Spleen (tissue), 11 donors: ENCODE data around the gene COL4A2. TPM values are rescaled to one million over a fixed set of nuclear protein-coding genes. Genes with fewer than 3 reads are reported as not detected.

Experiments
- DNase-seq: peaks from one replicate; pipeline ENCODE4 v3.0.0-alpha.2; 2020
- H3K27ac ChIP-seq, 8 donors: fragments of 200-600 bp; sonication (generic) in 7 of 8; 1 replicate in 4 of 8; 2 replicates in 4 of 8; pipeline versions ENCODE4 v1.5.0 to v1.8.0; 2016 to 2021; ENCODE audit warnings: inconsistent platforms in 4 of 8, mild to moderate bottlenecking in 4 of 8, moderate library complexity in 1 of 8
- H3K27me3 ChIP-seq, 7 donors: fragments of 200-600 bp; sonication (generic) in 6 of 7; replicated peaks in 1 of 7; 1 replicate in 4 of 7; 2 replicates in 3 of 7; pipeline versions ENCODE4 v1.5.0 to v1.8.0; 2016 to 2021; ENCODE audit warnings: inconsistent platforms in 3 of 7, mild to moderate bottlenecking in 1 of 7
- H3K36me3 ChIP-seq, 6 donors: fragments of 200-600 bp; sonication (generic) in 5 of 6; 1 replicate in 4 of 6; 2 replicates in 2 of 6; pipeline versions ENCODE4 v1.5.0 to v1.8.0; 2016 to 2021; ENCODE audit warnings: inconsistent platforms in 2 of 6
- H3K4me1 ChIP-seq, 6 donors: fragments of 200-600 bp; sonication (generic) in 5 of 6; 1 replicate in 3 of 6; 2 replicates in 3 of 6; pipeline versions ENCODE4 v1.5.0 to v1.8.0; 2016 to 2021; ENCODE audit warnings: inconsistent platforms in 3 of 6
- H3K4me3 ChIP-seq, 8 donors: fragments of 200-600 bp; sonication (generic) in 7 of 8; 1 replicate in 4 of 8; 2 replicates in 4 of 8; pipeline versions ENCODE4 v1.5.0 to v1.8.0; 2016 to 2021; ENCODE audit warnings: inconsistent platforms in 4 of 8, mild to moderate bottlenecking in 4 of 8, moderate library complexity in 2 of 8
- H3K9me3 ChIP-seq, 8 donors: fragments of 200-600 bp; sonication (generic) in 7 of 8; 1 replicate in 4 of 8; 2 replicates in 4 of 8; pipeline versions ENCODE4 v1.5.0 to v1.8.0; 2016 to 2021; ENCODE audit warnings: inconsistent platforms in 4 of 8
- CTCF ChIP-seq, 11 experiments: fragments of 200-600 bp in 7 of 11; fragments of 450-650 bp in 4 of 11; sonication (generic) in 4 of 11; IDR thresholded peaks in 8 of 11; conservative IDR thresholded peaks in 3 of 11; 1 replicate in 7 of 11; 2 replicates in 4 of 11; pipeline versions ENCODE4 v1.4.0 to v1.8.0; 2016 to 2021; ENCODE audit warnings: antibody characterized with exemption in 11 of 11, inconsistent platforms in 4 of 11, mild to moderate bottlenecking in 1 of 11
- POLR2A ChIP-seq, 3 donors: fragments of 450-650 bp; IDR thresholded peaks; one replicate each; pipeline ENCODE4 v1.5.1; 2017; ENCODE audit warnings: antibody characterized with exemption in 3 of 3, mild to moderate bottlenecking in 1 of 3
- POLR2AphosphoS5 ChIP-seq, 3 donors: sonication (generic); formaldehyde crosslinking; IDR thresholded peaks; one replicate each; pipeline ENCODE4 v1.5.1; 2017; ENCODE audit warnings: antibody characterized with exemption in 3 of 3
- WGBS, 5 donors: extraction: QIAGEN DNeasy Blood & Tissue Kit in 3 of 5; methylation state at CpG; one replicate each; pipeline versions ENCODE4 v1.1.5 to v1.1.7; 2013 to 2018; 5-methylcytosine and 5-hydroxymethylcytosine counted together
- intact Hi-C: fragments of 100-400 bp; cut with DNase I; formaldehyde crosslinking; loops from one replicate; pipeline ENCODE4 v1.15.0; 2023; ENCODE audit warnings: low total_unique reads
- polyA plus RNA-seq, 3 donors: library from polyadenylated mRNA; stranded (reverse); fragments of 200-250 nt; gene quantifications; one replicate each; pipeline ENCODE4 v1.2.1, GENCODE V29; 2013
- total RNA-seq, 7 donors: library from RNA; depleted of rRNA in 3 of 7; stranded (reverse); fragments of >200 nt in 3 of 7; fragmentation: NEBNext Ultra II Directional in 4 of 7; extraction: Animal tissue kit (Norgen Biotek cat#: 25700) in 4 of 7; gene quantifications; one replicate each; pipeline versions ENCODE4 v1.1.0 to v1.2.1, GENCODE V29; 2016 to 2021
- donor health status: healthy with polysubstance abuse.
- donor health status: DM: no; HTN: no; CAD: no; lungs with moderate emphysema.
- donor health status: DM: no; HTN: no; CAD: no.
- donor health status: Bipolar disorder and iron deficiency.
- donor health status: healthy.
- donor health status: DM: no; HTN: no; CAD: no.
- donor health status: DM: yes; HTN: yes; CAD: no.

COL4A2 gene
- total and polyA plus RNA-seq, 10 donors: 52.6 to 712 (median 337) TPM

- peaks cover 0 to 5% (median 0%) of the 10 kb centered on the region in 8 donors for H3K9me3 ChIP-seq
- WGBS, 5 donors: 81 to 88% (median 83%) methylated on average over 15 of the region's 15 CpGs
- H3K4me1 ChIP-seq: peaks cover 19 to 72% (median 37%) of the 10 kb centered on the region in 6 donors
- intact Hi-C loops: no loop called here
- H3K27ac ChIP-seq: peak overlapping the region in 6 of 8 donors; percentile 11 to 79 (median 42)
- DNase-seq: peak; percentile 61
- H3K36me3 ChIP-seq: peaks cover 0 to 11% (median 0%) of the 10 kb centered on the region in 6 donors
- H3K27me3 ChIP-seq: no peaks in the 10 kb centered on the region
- H3K4me3 ChIP-seq: no peak overlapping the region
- no peak for TF ChIP-seq CTCF (IDR thresholded peaks at IDR 0.05 in 8 of 11, conservative IDR thresholded peaks at IDR 0.05 in 3 of 11)
- TF ChIP-seq POLR2AphosphoS5 (IDR thresholded peaks at IDR 0.05): peak in 1 of 3 donors; percentile 18
Observed at GRCh38 chr13:110540871-110541525, 233.9 kb downstream of the COL4A2 start.

GRCh38 chr13:110541526-110541920 lies 234.4 kb downstream of the COL4A2 start:
- H3K4me3 ChIP-seq: no peak overlapping the region
- peaks cover 19 to 72% (median 37%) of the 10 kb centered on the region in 6 donors for H3K4me1 ChIP-seq
- intact Hi-C loops: no loop called here
- no peak for DNase-seq
- H3K27me3 ChIP-seq: no peaks in the 10 kb centered on the region
- H3K9me3 ChIP-seq: peaks cover 0 to 5% (median 0%) of the 10 kb centered on the region in 8 donors
- H3K27ac ChIP-seq: peak overlapping the region in 6 of 8 donors; percentile 11 to 79 (median 42)
- no peak for TF ChIP-seq POLR2A (IDR thresholded peaks at IDR 0.05)
- peak in 1 of 3 donors; percentile 21 for TF ChIP-seq POLR2AphosphoS5 (IDR thresholded peaks at IDR 0.05)
- WGBS, 5 donors: 61 to 75% (median 66%) methylated on average over 4 of the region's 4 CpGs
- H3K36me3 ChIP-seq: peaks cover 0 to 9% (median 0%) of the 10 kb centered on the region in 6 donors

- WGBS, 5 donors: 84 to 96% (median 89%) methylated on average over 6 of the region's 6 CpGs
- H3K9me3 ChIP-seq: peaks cover 0 to 5% (median 0%) of the 10 kb centered on the region in 8 donors
- H3K27ac ChIP-seq: peak overlapping the region in 4 of 8 donors; percentile 11 to 79 (median 34)
- no peak for DNase-seq
- intact Hi-C loops: no loop called here
- no peak for TF ChIP-seq POLR2A (IDR thresholded peaks at IDR 0.05)
- no peak for TF ChIP-seq POLR2AphosphoS5 (IDR thresholded peaks at IDR 0.05)
- TF ChIP-seq CTCF (IDR thresholded peaks at IDR 0.05 in 8 of 11, conservative IDR thresholded peaks at IDR 0.05 in 3 of 11): no peak
- no peak overlapping the region for H3K4me3 ChIP-seq
- no peaks in the 10 kb centered on the region for H3K27me3 ChIP-seq
- H3K36me3 ChIP-seq: peaks cover 0 to 9% (median 0%) of the 10 kb centered on the region in 6 donors
- H3K4me1 ChIP-seq: peaks cover 15 to 72% (median 39%) of the 10 kb centered on the region in 6 donors
Observed at GRCh38 chr13:110542169-110542796, 235.2 kb downstream of the COL4A2 start.

DNA sequence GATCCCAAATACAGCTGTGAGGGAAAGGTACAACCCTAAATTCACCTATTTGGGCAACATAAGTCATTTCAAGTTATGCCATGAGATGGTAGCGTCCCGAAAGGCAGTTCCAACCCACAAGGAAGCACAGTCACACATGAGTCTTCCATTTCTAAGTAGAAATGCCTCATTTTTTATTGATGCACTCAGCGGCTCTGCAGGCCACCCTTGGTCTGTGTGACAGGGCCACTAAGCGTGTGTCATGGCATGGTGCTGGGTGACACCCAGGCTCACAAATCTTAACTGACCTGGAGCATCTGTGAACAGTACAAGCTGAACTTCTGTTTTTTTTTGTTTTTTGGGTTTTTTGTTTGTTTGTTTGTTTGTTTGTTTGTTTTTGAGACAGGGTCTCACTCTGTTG lies 239.3 kb downstream of the COL4A2 start:
- intact Hi-C loops: no loop called here
- peak; percentile 50 for DNase-seq
- H3K27ac ChIP-seq: peak overlapping the region; percentile 20 to 76 (median 60)
- H3K4me1 ChIP-seq: peaks cover under 1 to 76% (median 35%) of the 10 kb centered on the region in 6 donors
- no peaks in the 10 kb centered on the region for H3K27me3 ChIP-seq
- no peak overlapping the region for H3K4me3 ChIP-seq
- peaks cover 0 to 13% (median 0%) of the 10 kb centered on the region in 6 donors for H3K36me3 ChIP-seq
- no peak for TF ChIP-seq CTCF (IDR thresholded peaks at IDR 0.05 in 8 of 11, conservative IDR thresholded peaks at IDR 0.05 in 3 of 11)
- WGBS, 5 donors: 92 to 100% (median 93%) methylated on average over 4 of the region's 4 CpGs
- H3K9me3 ChIP-seq: peaks cover 0 to 5% (median 0%) of the 10 kb centered on the region in 8 donors
